Nephron progenitor cell (in vitro differentiated cells): ENCODE results near the gene PDHA1.

Experiments
- DNase-seq: peaks from one replicate; pipeline ENCODE4 v3.0.0; 2021
- H3K27ac Mint-ChIP-seq: 2 replicates; pipeline ENCODE4 v1.8.0; 2021; ENCODE audit warnings: mild to moderate bottlenecking, moderate library complexity, mixed read lengths
- H3K27me3 Mint-ChIP-seq: 2 replicates; pipeline ENCODE4 v1.8.0; 2021; ENCODE audit warnings: mild to moderate bottlenecking, low read depth, mixed read lengths; ENCODE audit not compliant: poor library complexity
- H3K36me3 Mint-ChIP-seq: 2 replicates; pipeline ENCODE4 v1.8.0; 2021; ENCODE audit warnings: low read depth, mixed read lengths
- H3K4me1 Mint-ChIP-seq: 2 replicates; pipeline ENCODE4 v1.8.0; 2021; ENCODE audit warnings: mixed read lengths
- H3K4me3 Mint-ChIP-seq: 2 replicates; pipeline ENCODE4 v1.8.0; 2021; ENCODE audit warnings: mild to moderate bottlenecking, moderate library complexity, mixed read lengths
- H3K9me3 Mint-ChIP-seq: 2 replicates; pipeline ENCODE4 v1.8.0; 2021; ENCODE audit warnings: mild to moderate bottlenecking, moderate library complexity, mixed read lengths
- CTCF ChIP-seq: fragments of 200-600 bp; sonication (generic); IDR thresholded peaks from 2 replicates; pipeline ENCODE4 v1.5.0; 2021; ENCODE audit warnings: antibody characterized with exemption

PDHA1 gene

GRCh38 chrX:19343535-19344408, at the start of gene PDHA1:
PDHA1 (plus strand) TSS chrX:19343927; CDS start chrX:19344038, 111 bp downstream.
- no peaks in the 10 kb centered on the region for H3K36me3 Mint-ChIP-seq
- peak within 1 kb of the TSS; percentile 86 for H3K4me3 Mint-ChIP-seq
- H3K27me3 Mint-ChIP-seq, result no peaks in the 10 kb centered on the region
- TF ChIP-seq CTCF, result no peak
- H3K9me3 Mint-ChIP-seq, result peaks cover 51% of the 10 kb centered on the region
- DNase-seq, result peak; percentile 88
- peaks cover 15% of the 10 kb centered on the region for H3K4me1 Mint-ChIP-seq
- H3K27ac Mint-ChIP-seq, result peak within 1 kb of the TSS; percentile 77

- no peaks in the 10 kb centered on the region for H3K36me3 Mint-ChIP-seq
- H3K9me3 Mint-ChIP-seq, result peaks cover 42% of the 10 kb centered on the region
- H3K27me3 Mint-ChIP-seq, result no peaks in the 10 kb centered on the region
- TF ChIP-seq CTCF, result no peak
- no peak overlapping the region for H3K27ac Mint-ChIP-seq
- H3K4me1 Mint-ChIP-seq, result no peaks in the 10 kb centered on the region
- DNase-seq, result no peak
- no peak overlapping the region for H3K4me3 Mint-ChIP-seq
Observed at GRCh38 chrX:19303256-19303880, 40.4 kb upstream of the PDHA1 start.

- Mint-ChIP-seq H3K27ac (no peak overlapping the region), H3K4me3 (no peak overlapping the region), H3K4me1 (no peaks in the 10 kb centered on the region), H3K27me3 (peaks cover 19% of the 10 kb centered on the region), H3K36me3 (no peaks in the 10 kb centered on the region), H3K9me3 (peaks cover 49% of the 10 kb centered on the region)
- TF ChIP-seq CTCF, result no peak
- DNase-seq, result no peak
Observed at GRCh38 chrX:19326567-19326966, 17.2 kb upstream of the PDHA1 start.

- H3K27ac Mint-ChIP-seq, result no peak overlapping the region
- TF ChIP-seq CTCF, result no peak
- H3K36me3 Mint-ChIP-seq, result no peaks in the 10 kb centered on the region
- H3K27me3 Mint-ChIP-seq, result peaks cover 24% of the 10 kb centered on the region
- no peak overlapping the region for H3K4me3 Mint-ChIP-seq
- no peak for DNase-seq
- no peaks in the 10 kb centered on the region for H3K4me1 Mint-ChIP-seq
- H3K9me3 Mint-ChIP-seq, result peaks cover 68% of the 10 kb centered on the region
Observed at GRCh38 chrX:19331831-19332230, 11.9 kb upstream of the PDHA1 start.

- DNase-seq, result no peak
Observed at GRCh38 chrX:19332983-19333382, 10.7 kb upstream of the PDHA1 start.

More at GRCh38 chrX:19332983-19333382, 10.7 kb upstream of the PDHA1 start:
- peaks cover 16% of the 10 kb centered on the region for H3K27me3 Mint-ChIP-seq
- TF ChIP-seq CTCF, result no peak
- peaks cover 71% of the 10 kb centered on the region for H3K9me3 Mint-ChIP-seq
- H3K4me3 Mint-ChIP-seq, result no peak overlapping the region
- no peaks in the 10 kb centered on the region for H3K36me3 Mint-ChIP-seq
- H3K4me1 Mint-ChIP-seq, result no peaks in the 10 kb centered on the region
- H3K27ac Mint-ChIP-seq, result no peak overlapping the region
